ENCODE results near the gene ATXN2.
"Not testable (repeated sequence)": the region's sequence is repeated elsewhere in the genome, so short reads cannot be mapped to it uniquely, and the experiment has no call there.

Gene ATXN2

GRCh38 chr12:111494676-111495075 lies 104.4 kb downstream of the ATXN2 start:
- DNase-seq (ENCODE audit: low spot score) = no peak

GRCh38 chr12:111492979-111493378 lies 106.1 kb downstream of the ATXN2 start:
- DNase-seq (ENCODE audit: low spot score) = not testable (repeated sequence)

- DNase-seq (ENCODE audit: low spot score) = no peak
These were observed 110.3 kb downstream of the ATXN2 start for GRCh38 chr12:111488798-111489197.

GRCh38 chr12:111488271-111488670 lies 110.8 kb downstream of the ATXN2 start:
- no peak for DNase-seq (ENCODE audit: low spot score)

- no peak for DNase-seq (ENCODE audit: low spot score)
These were observed 116.7 kb downstream of the ATXN2 start for GRCh38 chr12:111482462-111482861.

- no peak for DNase-seq (ENCODE audit: low spot score)
These were observed 127.9 kb downstream of the ATXN2 start for GRCh38 chr12:111471236-111471635.

GRCh38 chr12:111469401-111469800 lies 129.7 kb downstream of the ATXN2 start:
- DNase-seq (ENCODE audit: low spot score) = no peak

- DNase-seq (ENCODE audit: low spot score) = no peak
These were observed 131.3 kb downstream of the ATXN2 start for GRCh38 chr12:111467857-111468241.

- DNase-seq (ENCODE audit: low spot score) = no peak
These were observed 131.8 kb downstream of the ATXN2 start for GRCh38 chr12:111467092-111467856.

- DNase-seq (ENCODE audit: low spot score) = no peak
These were observed 136.8 kb downstream of the ATXN2 start for GRCh38 chr12:111462210-111462769.

GRCh38 chr12:111460111-111460510 lies 139.0 kb downstream of the ATXN2 start:
- not testable (repeated sequence) for DNase-seq (ENCODE audit: low spot score)

- no peak for DNase-seq (ENCODE audit: low spot score)
These were observed 140.5 kb downstream of the ATXN2 start for GRCh38 chr12:111458546-111459172.

GRCh38 chr12:111457577-111457976 lies 141.5 kb downstream of the ATXN2 start:
- DNase-seq (ENCODE audit: low spot score) = no peak

GRCh38 chr12:111457071-111457470 lies 142.0 kb downstream of the ATXN2 start:
- no peak for DNase-seq (ENCODE audit: low spot score)

- DNase-seq (ENCODE audit: low spot score) = no peak
These were observed 143.4 kb downstream of the ATXN2 start for GRCh38 chr12:111455448-111456320.

- no peak for DNase-seq (ENCODE audit: low spot score)
These were observed 144.2 kb downstream of the ATXN2 start for GRCh38 chr12:111454716-111455447.

GRCh38 chr12:111454311-111454710 lies 144.8 kb downstream of the ATXN2 start:
- no peak for DNase-seq (ENCODE audit: low spot score)

- DNase-seq (ENCODE audit: low spot score) = no peak
These were observed 145.8 kb downstream of the ATXN2 start for GRCh38 chr12:111453071-111453989.

- DNase-seq (ENCODE audit: low spot score) = peak; percentile 86
These were observed 147.4 kb downstream of the ATXN2 start for GRCh38 chr12:111451649-111452129.

GRCh38 chr12:111451232-111451631 lies 147.9 kb downstream of the ATXN2 start:
- no peak for DNase-seq (ENCODE audit: low spot score)

Measured in hematopoietic multipotent progenitor cell treated with erythropoietin and hydrocortisone succinate and interleukin-3 and kit ligand, for 17 days (in vitro differentiated cells).